NCI-H748 (cell line): ENCODE results near the gene SRPRA.
"Not testable (repeated sequence)": the region's sequence is repeated elsewhere in the genome, so short reads cannot be mapped to it uniquely, and the experiment has no call there.

ENCODE experiments used
- DNase-seq: peaks from one replicate; lab custom pipeline; 2025; ENCODE audit not compliant: unreplicated experiment; lab: John Stamatoyannopoulos, UW

The SRPRA gene

DNA sequence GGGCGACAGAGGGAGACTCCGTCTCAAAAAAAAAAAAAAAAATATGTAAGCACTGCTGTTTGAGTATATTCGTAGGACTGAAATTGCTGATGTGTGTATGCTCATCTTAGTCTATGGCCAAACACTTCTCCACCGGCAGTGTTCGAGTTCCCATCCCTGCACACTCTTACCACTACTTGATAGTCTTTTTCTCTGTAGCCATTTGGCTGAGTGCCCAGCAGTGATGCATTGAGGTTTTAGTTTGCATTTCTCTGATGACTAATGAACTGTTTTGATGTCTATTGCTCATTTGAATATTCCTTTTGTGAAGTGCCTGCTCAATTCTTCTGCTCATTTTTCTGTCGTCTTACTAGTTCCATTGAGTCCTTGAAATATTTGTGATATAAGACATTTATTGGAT, 16.1 kb upstream of the SRPRA start:
- DNase-seq = peak; percentile 51

GRCh38 chr11:126282736-126283591, 14.3 kb upstream of the SRPRA start, which contains the start of gene TIRAP:
TSS of gene TIRAP (plus strand) at chr11:126283093. CDS start at chr11:126290895, 7,802 bp downstream.
- DNase-seq = peak; percentile 69

GRCh38 chr11:126282361-126282735, 13.7 kb upstream of the SRPRA start:
- peak; percentile 38 for DNase-seq

DNA sequence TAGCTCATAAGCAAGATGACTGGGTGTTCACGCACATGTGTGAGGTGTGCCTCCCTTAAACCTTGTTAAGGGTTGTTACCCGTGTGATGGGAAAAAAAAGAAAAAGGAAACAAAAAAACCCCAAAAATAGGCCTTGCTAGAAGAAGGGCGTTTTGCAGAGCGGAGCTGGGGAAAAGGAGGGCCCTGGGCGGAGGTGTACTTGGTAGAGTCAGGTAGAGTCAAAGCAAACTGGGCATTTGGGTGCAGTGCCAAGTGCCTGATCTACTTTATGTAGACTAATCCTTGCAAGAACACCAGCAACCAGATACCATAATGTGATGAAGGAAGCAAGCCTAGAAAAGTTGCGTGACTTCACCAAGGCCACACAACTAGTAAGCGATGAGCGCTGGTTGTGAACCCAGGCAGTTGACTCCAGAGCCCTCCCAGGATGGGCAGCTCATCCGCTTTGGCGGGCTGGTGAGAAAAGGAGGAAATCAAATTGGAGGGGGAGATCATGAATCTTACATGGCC, 13.0 kb upstream of the SRPRA start:
- no peak for DNase-seq

DNA sequence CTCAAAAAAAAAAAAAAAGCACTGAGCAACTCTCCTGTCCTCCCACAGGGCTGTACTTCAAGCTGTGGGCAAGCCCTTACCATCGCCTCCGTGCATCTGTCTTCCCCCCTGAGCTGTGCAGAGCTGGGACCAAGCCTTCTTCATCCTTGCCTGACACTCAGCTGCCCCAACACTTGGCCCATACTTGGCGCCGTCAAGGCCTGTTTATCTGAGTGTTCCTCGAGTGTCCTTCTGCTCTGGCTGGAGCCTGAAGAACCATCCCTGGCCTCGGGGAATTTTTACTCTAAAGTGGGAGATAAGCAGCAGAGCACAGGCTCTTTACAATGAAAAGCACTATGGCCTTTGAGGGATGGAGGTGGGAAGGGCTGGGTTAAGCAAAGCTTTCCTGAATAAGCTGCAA, 12.6 kb upstream of the SRPRA start:
- DNase-seq = no peak

GRCh38 chr11:126280595-126280994, 11.9 kb upstream of the SRPRA start:
- no peak for DNase-seq

DNA sequence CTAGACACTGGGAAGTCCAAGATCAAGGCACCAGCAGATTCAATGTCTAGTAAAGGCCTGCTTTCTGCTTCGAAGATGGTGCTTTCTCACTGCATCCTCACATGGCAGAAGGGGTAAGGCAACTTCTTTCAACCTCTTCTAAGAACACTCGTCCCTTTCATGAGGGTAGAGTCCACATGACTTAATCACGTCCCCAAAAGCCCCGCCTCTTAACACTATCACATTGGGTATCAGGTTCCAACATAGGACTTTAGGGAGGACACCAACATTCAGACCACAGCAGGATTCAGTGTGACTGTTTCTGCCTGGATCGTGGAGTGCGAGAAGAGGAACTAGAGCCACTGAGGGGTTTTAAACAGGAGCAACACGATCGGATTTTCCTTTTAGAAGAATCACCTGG, 10.5 kb upstream of the SRPRA start:
- DNase-seq = no peak

- DNase-seq = no peak
These were observed 9.1 kb upstream of the SRPRA start for GRCh38 chr11:126277780-126278179.

- DNase-seq = no peak
These were observed 8.6 kb upstream of the SRPRA start for GRCh38 chr11:126277322-126277721.

DNA sequence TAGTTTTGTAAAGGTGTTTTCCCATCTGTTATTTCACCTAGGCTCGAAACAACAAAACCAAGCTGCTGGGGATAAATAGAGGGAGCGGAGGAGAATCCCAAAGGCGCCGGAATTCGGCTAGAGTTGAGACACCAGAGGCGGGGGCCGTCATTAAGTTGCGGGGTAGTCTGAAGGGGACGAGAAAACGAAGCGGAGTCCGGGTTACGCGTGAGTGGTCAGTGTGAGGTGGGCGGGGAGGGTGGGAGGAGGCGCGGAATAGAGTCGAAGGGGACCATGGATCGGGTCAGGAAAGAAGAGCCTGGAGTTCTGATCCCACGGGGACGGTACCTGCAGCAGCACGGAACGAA, 361 bp downstream of the SRPRA start:
- peak; percentile 60 for DNase-seq

- no peak for DNase-seq
These were observed 1.0 kb downstream of the SRPRA start for GRCh38 chr11:126267650-126268049.

- no peak for DNase-seq
These were observed 2.9 kb downstream of the SRPRA start for GRCh38 chr11:126265811-126266210.

GRCh38 chr11:126263489-126263888, 5.2 kb downstream of the SRPRA start:
- no peak for DNase-seq

DNA sequence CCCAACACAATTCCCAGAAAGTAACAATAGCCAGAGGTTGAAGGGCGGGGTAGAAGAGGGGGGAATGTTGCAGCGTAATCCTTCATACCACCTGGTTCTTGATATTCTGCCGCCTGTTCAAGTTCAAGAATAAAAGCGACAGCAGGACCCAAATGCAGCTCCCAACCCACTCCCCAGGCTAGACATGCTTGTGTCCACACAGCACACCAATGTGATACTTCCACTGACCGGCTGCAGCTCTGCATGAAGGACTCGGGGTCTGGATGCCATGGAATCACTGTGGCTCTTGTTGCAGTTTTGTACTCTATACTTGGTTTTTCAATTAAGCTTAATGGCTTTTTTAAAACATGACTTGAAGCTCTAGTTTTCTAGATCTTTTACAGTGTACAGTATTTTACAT, 6.5 kb downstream of the SRPRA start:
- DNase-seq = no peak

GRCh38 chr11:126257764-126258163, 10.9 kb downstream of the SRPRA start:
- no peak for DNase-seq

- no peak for DNase-seq
These were observed 11.6 kb downstream of the SRPRA start for GRCh38 chr11:126257144-126257543.

DNA sequence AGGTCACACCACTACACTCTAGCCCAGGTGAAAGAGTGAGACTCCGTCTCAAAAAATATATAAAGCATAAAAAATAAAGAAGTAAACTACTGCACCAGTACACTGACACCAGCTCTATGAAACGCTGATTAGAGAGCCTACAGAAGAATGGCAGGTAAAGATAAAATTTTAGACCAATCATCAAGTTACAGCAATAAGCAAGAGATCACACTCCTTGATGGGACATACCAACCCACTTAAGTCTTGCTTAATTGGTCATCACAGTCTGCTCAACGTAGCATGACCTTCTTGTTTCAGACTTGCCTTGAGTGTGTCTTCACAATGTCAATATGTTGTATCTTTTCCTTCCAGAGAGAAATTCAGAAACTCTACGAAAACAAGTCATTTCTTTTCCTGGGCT, 12.5 kb downstream of the SRPRA start:
- no peak for DNase-seq

- DNase-seq = not testable (repeated sequence)
These were observed 13.2 kb downstream of the SRPRA start for GRCh38 chr11:126255507-126255906.

DNA sequence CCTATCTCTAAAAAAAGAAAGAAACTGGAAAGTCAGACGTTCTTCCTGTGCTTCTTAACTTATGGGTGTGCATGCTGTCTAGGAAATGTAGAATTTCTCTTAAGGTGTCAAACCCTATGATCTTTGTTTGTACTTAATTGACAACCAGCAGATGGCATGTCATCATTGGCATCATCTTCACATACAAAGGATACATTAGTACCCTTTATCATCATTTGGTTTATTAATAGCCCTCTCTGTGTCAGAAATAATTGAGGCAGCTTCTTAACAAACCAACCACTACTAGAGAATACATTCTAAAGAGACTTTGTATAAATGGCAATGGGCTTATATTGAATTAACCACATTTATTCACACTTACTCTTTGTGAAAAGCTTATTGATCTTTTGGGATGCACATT, 13.9 kb downstream of the SRPRA start:
- DNase-seq = no peak

- no peak for DNase-seq
These were observed 15.4 kb downstream of the SRPRA start for GRCh38 chr11:126253265-126253664.

GRCh38 chr11:126246636-126247035, 22.1 kb downstream of the SRPRA start:
- no peak for DNase-seq

DNA sequence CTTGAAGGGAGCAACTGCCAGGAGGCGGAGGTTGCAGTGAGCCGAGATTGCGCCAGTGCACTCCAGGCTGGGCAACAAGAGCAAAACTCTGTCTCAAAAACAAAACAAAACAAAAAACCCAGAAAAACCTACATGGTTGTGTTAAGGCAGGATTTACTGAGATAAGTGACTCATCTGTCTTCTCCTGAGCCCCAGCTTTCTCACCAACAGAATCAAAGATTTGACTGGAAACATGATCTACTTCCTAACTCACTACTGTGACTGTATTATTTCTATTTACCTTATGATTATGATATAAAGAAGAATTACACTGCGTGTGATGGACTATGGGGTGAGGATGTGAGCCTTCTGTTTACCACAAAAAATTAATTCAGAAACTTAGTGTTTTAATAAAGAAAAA, 35.3 kb downstream of the SRPRA start:
- no peak for DNase-seq

DNA sequence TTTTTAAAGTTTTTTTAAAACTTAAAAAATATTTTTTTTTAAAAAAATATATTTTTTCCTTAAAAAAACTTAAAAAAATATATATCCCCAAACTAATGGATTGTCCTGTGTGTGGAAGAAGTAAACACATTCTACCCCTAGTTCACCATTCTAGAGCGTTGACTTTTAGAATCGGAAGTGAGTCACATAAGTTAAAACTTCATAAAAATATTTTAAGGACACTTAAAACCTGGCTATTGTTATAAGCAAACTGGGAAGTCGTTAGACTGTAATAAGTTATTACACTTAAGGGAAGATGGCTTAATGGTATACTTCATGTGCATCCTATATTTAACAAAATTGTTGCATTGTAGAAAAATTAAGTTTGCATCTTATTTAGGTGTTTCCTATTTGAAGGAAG, 36.0 kb downstream of the SRPRA start:
- no peak for DNase-seq
